Naive thymus-derived CD8-positive, alpha-beta T cell (primary cell): Measurements from ENCODE around the gene NT5C2. TPM values are rescaled to one million over a fixed set of nuclear protein-coding genes. Genes with fewer than 3 reads are reported as not detected.

Experiments used
- ATAC-seq, 2 donors: fragments of 150-1000 bp; cut with Tn5 transposase in 1 of 2; sonication (Bioruptor Pico), chemical (Tn5 transposase) in 1 of 2; 1 replicate in 1 of 2; 2 replicates in 1 of 2; pipeline ENCODE4 v1.10.0; 2021; ENCODE audit warnings: mild to moderate bottlenecking in 2 of 2, moderate library complexity in 2 of 2
- POLR2A ChIA-PET: fragments of 350-600 bp; sonication (Branson Sonifier 250); formaldehyde crosslinking; loops from one replicate; lab custom pipeline; 2021; ENCODE audit warnings: antibody characterized with exemption; lab: Charles Lee
- DNase-seq, 10 donors: peaks; one replicate each; pipeline versions ENCODE4 v3.0.0 to v3.0.0-alpha.2; 2020 to 2022
- H3K27ac Mint-ChIP-seq, 10 donors: one replicate each; pipeline ENCODE4 v1.8.0; 2020 to 2022; ENCODE audit warnings: mild to moderate bottlenecking in 10 of 10, mixed read lengths in 10 of 10, moderate library complexity in 4 of 10, inconsistent platforms in 1 of 10
- H3K27me3 Mint-ChIP-seq, 5 donors: one replicate each; pipeline ENCODE4 v1.8.0; 2021 to 2022; ENCODE audit warnings: mixed read lengths in 5 of 5
- H3K36me3 Mint-ChIP-seq, 3 donors: one replicate each; pipeline ENCODE4 v1.8.0; 2020 to 2022; ENCODE audit warnings: mixed read lengths in 3 of 3, mild to moderate bottlenecking in 2 of 3, inconsistent platforms in 1 of 3
- H3K4me1 Mint-ChIP-seq, 4 donors: one replicate each; pipeline ENCODE4 v1.8.0; 2021 to 2022; ENCODE audit warnings: mixed read lengths in 4 of 4
- H3K4me3 Mint-ChIP-seq, 10 donors: one replicate each; pipeline ENCODE4 v1.8.0; 2020 to 2022; ENCODE audit warnings: mild to moderate bottlenecking in 10 of 10, mixed read lengths in 10 of 10, moderate library complexity in 6 of 10, inconsistent platforms in 1 of 10
- H3K9me3 Mint-ChIP-seq, 9 donors: one replicate each; pipeline ENCODE4 v1.8.0; 2020 to 2022; ENCODE audit warnings: mixed read lengths in 9 of 9, mild to moderate bottlenecking in 3 of 9, inconsistent platforms in 1 of 9, moderate library complexity in 1 of 9
- polyA plus RNA-seq, 3 donors: library from polyadenylated mRNA; unstranded; fragments of 300-500 nt; fragmentation: Illumina TruSeq; gene quantifications; one replicate each; pipeline ENCODE4 v1.2.3, GENCODE V29; 2021
- total RNA-seq, 8 experiments: library from RNA in 2 of 8; stranded (reverse) in 2 of 8; gene quantifications; one replicate each; pipeline ENCODE4 v1.2.3 and lab custom pipeline; 2021 to 2026

NT5C2 gene
- total and polyA plus RNA-seq, 5 experiments from 2014 or later, result 48.1 to 94.7 (median 63.9) TPM

- peaks cover 2 to 13% (median 6%) of the 10 kb centered on the region in 4 donors for H3K4me1 Mint-ChIP-seq
- H3K27me3 Mint-ChIP-seq, result no peaks in the 10 kb centered on the region
- no peaks in the 10 kb centered on the region for H3K9me3 Mint-ChIP-seq
- POLR2A ChIA-PET, result no interaction called here
- no peak overlapping the region for H3K4me3 Mint-ChIP-seq
- H3K27ac Mint-ChIP-seq, result peak overlapping the region in 1 of 10 donors; percentile 31
- no peak for DNase-seq
- no peak for ATAC-seq
- H3K36me3 Mint-ChIP-seq, result peaks cover 0 to 37% (median 0%) of the 10 kb centered on the region in 3 donors
These were observed 81.8 kb downstream of the NT5C2 start for GRCh38 chr10:103111031-103111917.

DNA sequence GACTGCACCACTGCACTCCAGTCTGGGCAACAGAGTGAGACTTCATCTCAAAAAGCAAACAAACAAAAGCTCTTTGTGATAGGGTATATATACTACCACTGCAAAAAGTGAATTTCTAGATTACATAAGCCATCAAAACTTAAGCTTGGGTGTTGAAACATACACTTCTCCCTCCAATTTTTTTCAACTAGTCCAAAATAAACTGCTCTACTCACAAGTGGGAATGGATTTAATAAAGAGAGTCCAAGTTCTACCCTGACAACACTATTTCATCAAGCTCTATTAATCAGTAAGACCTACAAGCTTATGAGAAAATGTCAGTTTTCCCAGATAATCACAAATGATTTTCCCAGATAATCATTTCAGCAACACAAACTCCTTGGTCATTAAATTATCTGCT lies 82.7 kb downstream of the NT5C2 start:
- no peak for ATAC-seq
- POLR2A ChIA-PET, result interaction anchor here (1.1 kb wide), 1 partner anchor 8 kb away, joined by 4 read pairs; no protein-coding TSS in a partner anchor
- Mint-ChIP-seq H3K4me1 (peaks cover 2 to 12% (median 6%) of the 10 kb centered on the region in 4 donors), H3K9me3 (no peaks in the 10 kb centered on the region), H3K4me3 (no peak overlapping the region), H3K27ac (no peak overlapping the region), H3K27me3 (no peaks in the 10 kb centered on the region), H3K36me3 (peaks cover 0 to 45% (median 0%) of the 10 kb centered on the region in 3 donors)
- no peak for DNase-seq

- POLR2A ChIA-PET, result interaction anchor here (1.1 kb wide), 1 partner anchor 9 kb away, joined by 4 read pairs; no protein-coding TSS in a partner anchor
- Mint-ChIP-seq H3K36me3 (peaks cover 0 to 41% (median 0%) of the 10 kb centered on the region in 3 donors), H3K27ac (no peak overlapping the region), H3K4me3 (no peak overlapping the region), H3K27me3 (no peaks in the 10 kb centered on the region), H3K4me1 (peaks cover 2 to 10% (median 6%) of the 10 kb centered on the region in 4 donors), H3K9me3 (no peaks in the 10 kb centered on the region)
- DNase-seq (no peak), ATAC-seq (no peak)
These were observed 83.3 kb downstream of the NT5C2 start for GRCh38 chr10:103109821-103110220.

DNA sequence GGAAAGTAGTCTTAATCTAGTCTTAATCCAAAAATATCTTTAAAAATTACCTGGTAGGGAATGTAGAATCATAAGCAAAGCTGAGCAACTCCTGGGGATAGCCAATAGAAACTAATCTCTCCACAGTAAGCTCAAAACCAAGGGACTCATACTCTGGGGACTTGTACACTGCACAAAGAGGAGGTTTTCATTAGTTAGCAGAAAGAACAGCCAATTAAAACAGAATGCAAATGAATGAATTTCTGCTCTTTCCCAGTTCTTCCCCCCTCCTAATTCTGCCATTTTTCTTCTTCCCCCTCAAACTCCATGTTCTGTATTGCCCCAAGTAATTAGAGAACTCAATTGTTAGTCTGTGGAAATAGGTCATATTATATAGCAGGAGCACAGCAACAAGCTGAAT lies 86.5 kb downstream of the NT5C2 start:
- H3K4me3 Mint-ChIP-seq, result no peak overlapping the region
- DNase-seq (no peak), ATAC-seq (no peak)
- peaks cover 0 to 60% (median 0%) of the 10 kb centered on the region in 3 donors for H3K36me3 Mint-ChIP-seq
- no peaks in the 10 kb centered on the region for H3K27me3 Mint-ChIP-seq
- POLR2A ChIA-PET, result interaction anchor here (0.5 kb wide), 1 partner anchor 95 kb away, joined by 5 read pairs; no protein-coding TSS in a partner anchor
- peaks cover 3 to 7% (median 5%) of the 10 kb centered on the region in 4 donors for H3K4me1 Mint-ChIP-seq
- no peaks in the 10 kb centered on the region for H3K9me3 Mint-ChIP-seq
- peak overlapping the region in 1 of 10 donors; percentile 27 for H3K27ac Mint-ChIP-seq

GRCh38 chr10:103105462-103105861 lies 87.6 kb downstream of the NT5C2 start:
- POLR2A ChIA-PET, result no interaction called here
- Mint-ChIP-seq H3K4me3 (no peak overlapping the region), H3K36me3 (peaks cover 0 to 63% (median 0%) of the 10 kb centered on the region in 3 donors), H3K27ac (no peak overlapping the region), H3K9me3 (no peaks in the 10 kb centered on the region), H3K27me3 (no peaks in the 10 kb centered on the region), H3K4me1 (peaks cover 0 to 3% (median 2%) of the 10 kb centered on the region in 4 donors)
- DNase-seq, result no peak
- no peak for ATAC-seq

GRCh38 chr10:103104721-103105120 lies 88.4 kb downstream of the NT5C2 start:
- Mint-ChIP-seq H3K4me1 (peaks cover 0 to 3% (median 2%) of the 10 kb centered on the region in 4 donors), H3K27me3 (no peaks in the 10 kb centered on the region), H3K9me3 (no peaks in the 10 kb centered on the region), H3K4me3 (no peak overlapping the region), H3K36me3 (peaks cover 0 to 68% (median 5%) of the 10 kb centered on the region in 3 donors), H3K27ac (peak overlapping the region in 1 of 10 donors; percentile 11)
- no peak for DNase-seq
- no peak for ATAC-seq
- POLR2A ChIA-PET, result no interaction called here

DNA sequence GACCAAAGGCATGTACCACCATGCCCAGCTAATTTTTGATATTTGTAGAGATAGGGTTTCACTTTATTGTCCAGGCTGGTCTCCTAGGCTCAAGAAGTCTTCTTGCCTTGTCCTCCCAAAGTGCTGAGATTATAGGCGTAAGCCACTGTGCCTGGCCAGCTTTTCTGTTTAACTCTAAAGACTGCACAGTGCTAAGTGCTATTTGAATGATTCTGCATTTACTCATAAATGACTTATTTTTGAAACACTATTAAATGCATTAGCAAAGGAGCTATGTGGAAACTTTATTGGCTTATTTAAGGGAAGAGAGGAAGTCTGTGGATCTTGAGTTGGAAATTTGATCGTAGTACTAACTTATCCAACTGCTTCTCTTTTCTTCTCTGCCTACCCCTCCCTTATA lies 89.1 kb downstream of the NT5C2 start:
- peaks cover 0 to 72% (median 6%) of the 10 kb centered on the region in 3 donors for H3K36me3 Mint-ChIP-seq
- no peaks in the 10 kb centered on the region for H3K9me3 Mint-ChIP-seq
- no peaks in the 10 kb centered on the region for H3K27me3 Mint-ChIP-seq
- peaks cover 0 to 3% (median 2%) of the 10 kb centered on the region in 4 donors for H3K4me1 Mint-ChIP-seq
- POLR2A ChIA-PET, result no interaction called here
- ATAC-seq (no peak), DNase-seq (no peak)
- H3K4me3 Mint-ChIP-seq, result no peak overlapping the region
- peak overlapping the region in 1 of 10 donors; percentile 36 for H3K27ac Mint-ChIP-seq

GRCh38 chr10:103102195-103102594 lies 90.9 kb downstream of the NT5C2 start:
- POLR2A ChIA-PET, result no interaction called here
- Mint-ChIP-seq H3K4me1 (peaks cover 0 to 3% (median 2%) of the 10 kb centered on the region in 4 donors), H3K9me3 (no peaks in the 10 kb centered on the region), H3K27ac (peak overlapping the region in 4 of 10 donors; percentile 18 to 45 (median 28)), H3K27me3 (no peaks in the 10 kb centered on the region), H3K36me3 (peaks cover 0 to 79% (median 6%) of the 10 kb centered on the region in 3 donors), H3K4me3 (no peak overlapping the region)
- no peak for DNase-seq
- ATAC-seq, result no peak

GRCh38 chr10:103100620-103101019 lies 92.5 kb downstream of the NT5C2 start:
- Mint-ChIP-seq H3K4me3 (no peak overlapping the region), H3K9me3 (no peaks in the 10 kb centered on the region), H3K27ac (no peak overlapping the region), H3K4me1 (peaks cover 0 to 3% (median 1%) of the 10 kb centered on the region in 4 donors), H3K27me3 (no peaks in the 10 kb centered on the region), H3K36me3 (peaks cover 0 to 81% (median 6%) of the 10 kb centered on the region in 3 donors)
- POLR2A ChIA-PET, result no interaction called here
- DNase-seq (no peak), ATAC-seq (no peak)

GRCh38 chr10:103098240-103098639 lies 94.8 kb downstream of the NT5C2 start:
- H3K4me1 Mint-ChIP-seq, result peaks cover 0 to 3% (median 1%) of the 10 kb centered on the region in 4 donors

GRCh38 chr10:103096130-103096529 lies 96.9 kb downstream of the NT5C2 start:
- no peak overlapping the region for H3K4me3 Mint-ChIP-seq
- H3K27me3 Mint-ChIP-seq, result no peaks in the 10 kb centered on the region
- H3K27ac Mint-ChIP-seq, result peak overlapping the region in 2 of 10 donors; percentile 4 to 46
- H3K9me3 Mint-ChIP-seq, result no peaks in the 10 kb centered on the region
- ATAC-seq (no peak), DNase-seq (no peak)
- POLR2A ChIA-PET, result no interaction called here
- no peaks in the 10 kb centered on the region for H3K4me1 Mint-ChIP-seq
- H3K36me3 Mint-ChIP-seq, result peaks cover 0 to 92% (median 19%) of the 10 kb centered on the region in 3 donors

More at GRCh38 chr10:103098240-103098639, 94.8 kb downstream of the NT5C2 start:
- H3K4me3 Mint-ChIP-seq, result no peak overlapping the region
- ATAC-seq, result no peak
- POLR2A ChIA-PET, result no interaction called here
- no peaks in the 10 kb centered on the region for H3K27me3 Mint-ChIP-seq
- H3K36me3 Mint-ChIP-seq, result peaks cover 0 to 87% (median 13%) of the 10 kb centered on the region in 3 donors
- no peak for DNase-seq
- H3K9me3 Mint-ChIP-seq, result no peaks in the 10 kb centered on the region
- H3K27ac Mint-ChIP-seq, result no peak overlapping the region

- no peak for DNase-seq
- no peak for ATAC-seq
- Mint-ChIP-seq H3K36me3 (peaks cover 0 to 92% (median 23%) of the 10 kb centered on the region in 3 donors), H3K4me3 (no peak overlapping the region), H3K27me3 (no peaks in the 10 kb centered on the region), H3K27ac (no peak overlapping the region), H3K9me3 (no peaks in the 10 kb centered on the region), H3K4me1 (no peaks in the 10 kb centered on the region)
- POLR2A ChIA-PET, result no interaction called here
These were observed 98.1 kb downstream of the NT5C2 start for GRCh38 chr10:103095005-103095404.

- H3K4me1 Mint-ChIP-seq, result no peaks in the 10 kb centered on the region
- H3K9me3 Mint-ChIP-seq, result no peaks in the 10 kb centered on the region
- DNase-seq, result no peak
- POLR2A ChIA-PET, result no interaction called here
- no peak overlapping the region for H3K4me3 Mint-ChIP-seq
- ATAC-seq, result no peak
- peak overlapping the region in 1 of 10 donors; percentile 41 for H3K27ac Mint-ChIP-seq
- H3K27me3 Mint-ChIP-seq, result no peaks in the 10 kb centered on the region
- H3K36me3 Mint-ChIP-seq, result peaks cover 0 to 95% (median 26%) of the 10 kb centered on the region in 3 donors
These were observed 102.2 kb downstream of the NT5C2 start for GRCh38 chr10:103090911-103091310.
